ENCODE results near the gene RIT1. TPM values are rescaled to one million over a fixed set of nuclear protein-coding genes. Genes with fewer than 3 reads are reported as not detected.

RIT1 gene
- total and polyA plus RNA-seq, 2 of the 8 experiments (the other 6 are each of a cell fraction or from before 2014, with no cell fraction given): 25.3 to 26.8 TPM

DNA sequence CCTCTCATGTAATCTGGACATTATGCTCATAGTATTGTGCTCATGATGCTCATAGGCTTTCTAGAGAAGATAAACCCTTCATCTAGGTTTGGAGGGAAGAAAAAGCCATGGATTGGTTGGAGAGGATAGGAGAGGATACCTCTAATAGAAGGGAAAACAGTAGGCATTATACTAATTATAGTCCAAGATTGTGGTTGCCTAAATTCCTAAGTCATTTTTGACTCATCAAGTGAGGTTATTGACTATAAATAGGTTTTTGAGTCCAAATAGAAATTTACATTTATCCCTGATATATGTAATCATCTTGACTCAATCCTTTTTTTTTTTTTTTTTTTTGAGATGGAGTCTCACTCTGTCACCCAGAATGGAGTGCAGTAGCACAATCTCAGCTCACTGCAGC, 46.8 kb downstream of the RIT1 start:
- H4K5ac ChIP-seq (ENCODE audit: insufficient read length, low read depth, low read length): no peak overlapping the region
- no peak overlapping the region for H3K27ac ChIP-seq (ENCODE audit: low read depth, low read length)
- no peak overlapping the region for H3K4me3 ChIP-seq (ENCODE audit: extremely low read depth in 1 of 4, insufficient read depth in 2 of 4, low read depth in 3 of 4, low read length in 4 of 4)
- H4K8ac ChIP-seq (ENCODE audit: extremely low read depth, insufficient read depth, low read length): no peak overlapping the region
- no peak overlapping the region for H2AFZ ChIP-seq (ENCODE audit: low read length)
- no peak overlapping the region for H2BK15ac ChIP-seq (ENCODE audit: low read length)
- no peak overlapping the region for H3K23ac ChIP-seq (ENCODE audit: insufficient read length)
- H3K14ac ChIP-seq (ENCODE audit: insufficient read length): no peak overlapping the region
- peaks cover 0 to 2% of the 10 kb centered on the region in 2 experiments for H4K20me1 ChIP-seq (replicated peaks in 1 of 2; ENCODE audit: control insufficient read depth in 1 of 2, insufficient read depth in 2 of 2, low read length in 2 of 2)
- peaks cover 0 to 6% (median 2%) of the 10 kb centered on the region in 4 experiments; a peak in 3 of 7 replicates for H3K4me1 ChIP-seq (replicated peaks in 1 of 4; ENCODE audit: control insufficient read depth in 3 of 4, insufficient read depth in 4 of 4, low read length in 3 of 4)
- no peak overlapping the region for H2BK12ac ChIP-seq (ENCODE audit: low read depth, low read length)
- peaks cover 4% of the 10 kb centered on the region for H3K23me2 ChIP-seq (ENCODE audit: low read depth, low read length)
- no peak overlapping the region for H2BK5ac ChIP-seq (ENCODE audit: low read depth, low read length)
- ChIA-PET CTCF (ENCODE audit: partially characterized antibody) (interaction anchor here (0.9 to 1.3 kb wide), 2 partner anchors 18 to 41 kb away, joined by 3 to 5 read pairs; no protein-coding TSS in a partner anchor), POLR2A (ENCODE audit: partially characterized antibody) (interaction anchor here (0.6 kb wide), 2 partner anchors 103 to 157 kb away, joined by 3 read pairs; no protein-coding TSS in a partner anchor)
- no peak overlapping the region for H3K56ac ChIP-seq (replicated peaks; ENCODE audit: insufficient read length, low read depth, low read length)
- no peak overlapping the region for H3K4me2 ChIP-seq (ENCODE audit: insufficient read depth in 1 of 2, low read depth in 2 of 2, low read length in 2 of 2)
- H3K9ac ChIP-seq (replicated peaks in 1 of 4; ENCODE audit: extremely low read depth in 1 of 4, low read depth in 3 of 4, low read length in 3 of 4): no peak overlapping the region
- no peak overlapping the region for H4K91ac ChIP-seq (replicated peaks; ENCODE audit: insufficient read length, low read length)
- no peak for DNase-seq (ENCODE audit: low read depth in 1 of 2, low spot score in 2 of 2)
- FAIRE-seq: no peak
- H3K27me3 ChIP-seq (replicated peaks in 1 of 4; ENCODE audit: control insufficient read depth in 3 of 4, extremely low read depth in 1 of 4, insufficient read depth in 3 of 4, low read length in 3 of 4): no peaks in the 10 kb centered on the region
- H3K9me3 ChIP-seq (ENCODE audit: insufficient read depth in 2 of 2, low read depth in 1 of 2, low read length in 1 of 2): no peaks in the 10 kb centered on the region
- H2BK20ac ChIP-seq (ENCODE audit: low read length): no peak overlapping the region
- no peak overlapping the region for H3K18ac ChIP-seq (ENCODE audit: extremely low read depth, low read length)
- no peaks in the 10 kb centered on the region for H3K79me2 ChIP-seq (ENCODE audit: control insufficient read depth in 1 of 2, insufficient read depth in 2 of 2, low read length in 2 of 2)
- H3K36me3 ChIP-seq (ENCODE audit: control insufficient read depth in 2 of 4, insufficient read depth in 4 of 4, low read length in 3 of 4): no peaks in the 10 kb centered on the region
- H3K79me1 ChIP-seq (ENCODE audit: low read depth, low read length): no peaks in the 10 kb centered on the region
- H2BK120ac ChIP-seq (replicated peaks; ENCODE audit: low read depth, low read length): no peak overlapping the region
- no peak for TF ChIP-seq TEAD4 (IDR thresholded peaks at IDR 0.05; ENCODE audit: low read depth, low read length)
- H2AK5ac ChIP-seq (ENCODE audit: low read depth, low read length): no peak overlapping the region
- H3K4ac ChIP-seq (replicated peaks; ENCODE audit: insufficient read length, low read depth, low read length): no peak overlapping the region
